Measurements from ENCODE around the gene CD96. TPM values are rescaled to one million over a fixed set of nuclear protein-coding genes. Genes with fewer than 3 reads are reported as not detected.

The CD96 gene
- total and polyA plus RNA-seq, 2 experiments from 2014 or later = 0.91 TPM; not detected in 1

DNA sequence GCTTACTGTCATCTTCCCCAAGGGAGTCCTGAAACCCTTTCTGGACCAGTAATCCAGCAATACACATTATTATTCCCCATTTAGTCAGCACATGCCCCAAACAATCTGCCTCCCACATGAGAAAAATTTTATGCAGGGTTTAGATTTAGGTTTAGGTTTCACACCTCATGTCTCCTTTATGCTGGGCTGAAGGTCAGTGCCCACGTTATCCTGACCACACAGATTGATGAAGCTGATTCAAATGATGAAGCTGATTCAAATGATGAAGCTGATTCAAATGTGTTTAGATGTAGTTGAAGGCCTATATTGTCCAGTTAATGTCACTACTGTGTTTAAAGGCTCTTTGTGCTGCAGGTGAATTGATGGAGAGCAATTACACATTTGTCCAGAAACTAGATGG is 71.3 kb downstream of the CD96 start (continued):
- TF ChIP-seq, protein P1, sequence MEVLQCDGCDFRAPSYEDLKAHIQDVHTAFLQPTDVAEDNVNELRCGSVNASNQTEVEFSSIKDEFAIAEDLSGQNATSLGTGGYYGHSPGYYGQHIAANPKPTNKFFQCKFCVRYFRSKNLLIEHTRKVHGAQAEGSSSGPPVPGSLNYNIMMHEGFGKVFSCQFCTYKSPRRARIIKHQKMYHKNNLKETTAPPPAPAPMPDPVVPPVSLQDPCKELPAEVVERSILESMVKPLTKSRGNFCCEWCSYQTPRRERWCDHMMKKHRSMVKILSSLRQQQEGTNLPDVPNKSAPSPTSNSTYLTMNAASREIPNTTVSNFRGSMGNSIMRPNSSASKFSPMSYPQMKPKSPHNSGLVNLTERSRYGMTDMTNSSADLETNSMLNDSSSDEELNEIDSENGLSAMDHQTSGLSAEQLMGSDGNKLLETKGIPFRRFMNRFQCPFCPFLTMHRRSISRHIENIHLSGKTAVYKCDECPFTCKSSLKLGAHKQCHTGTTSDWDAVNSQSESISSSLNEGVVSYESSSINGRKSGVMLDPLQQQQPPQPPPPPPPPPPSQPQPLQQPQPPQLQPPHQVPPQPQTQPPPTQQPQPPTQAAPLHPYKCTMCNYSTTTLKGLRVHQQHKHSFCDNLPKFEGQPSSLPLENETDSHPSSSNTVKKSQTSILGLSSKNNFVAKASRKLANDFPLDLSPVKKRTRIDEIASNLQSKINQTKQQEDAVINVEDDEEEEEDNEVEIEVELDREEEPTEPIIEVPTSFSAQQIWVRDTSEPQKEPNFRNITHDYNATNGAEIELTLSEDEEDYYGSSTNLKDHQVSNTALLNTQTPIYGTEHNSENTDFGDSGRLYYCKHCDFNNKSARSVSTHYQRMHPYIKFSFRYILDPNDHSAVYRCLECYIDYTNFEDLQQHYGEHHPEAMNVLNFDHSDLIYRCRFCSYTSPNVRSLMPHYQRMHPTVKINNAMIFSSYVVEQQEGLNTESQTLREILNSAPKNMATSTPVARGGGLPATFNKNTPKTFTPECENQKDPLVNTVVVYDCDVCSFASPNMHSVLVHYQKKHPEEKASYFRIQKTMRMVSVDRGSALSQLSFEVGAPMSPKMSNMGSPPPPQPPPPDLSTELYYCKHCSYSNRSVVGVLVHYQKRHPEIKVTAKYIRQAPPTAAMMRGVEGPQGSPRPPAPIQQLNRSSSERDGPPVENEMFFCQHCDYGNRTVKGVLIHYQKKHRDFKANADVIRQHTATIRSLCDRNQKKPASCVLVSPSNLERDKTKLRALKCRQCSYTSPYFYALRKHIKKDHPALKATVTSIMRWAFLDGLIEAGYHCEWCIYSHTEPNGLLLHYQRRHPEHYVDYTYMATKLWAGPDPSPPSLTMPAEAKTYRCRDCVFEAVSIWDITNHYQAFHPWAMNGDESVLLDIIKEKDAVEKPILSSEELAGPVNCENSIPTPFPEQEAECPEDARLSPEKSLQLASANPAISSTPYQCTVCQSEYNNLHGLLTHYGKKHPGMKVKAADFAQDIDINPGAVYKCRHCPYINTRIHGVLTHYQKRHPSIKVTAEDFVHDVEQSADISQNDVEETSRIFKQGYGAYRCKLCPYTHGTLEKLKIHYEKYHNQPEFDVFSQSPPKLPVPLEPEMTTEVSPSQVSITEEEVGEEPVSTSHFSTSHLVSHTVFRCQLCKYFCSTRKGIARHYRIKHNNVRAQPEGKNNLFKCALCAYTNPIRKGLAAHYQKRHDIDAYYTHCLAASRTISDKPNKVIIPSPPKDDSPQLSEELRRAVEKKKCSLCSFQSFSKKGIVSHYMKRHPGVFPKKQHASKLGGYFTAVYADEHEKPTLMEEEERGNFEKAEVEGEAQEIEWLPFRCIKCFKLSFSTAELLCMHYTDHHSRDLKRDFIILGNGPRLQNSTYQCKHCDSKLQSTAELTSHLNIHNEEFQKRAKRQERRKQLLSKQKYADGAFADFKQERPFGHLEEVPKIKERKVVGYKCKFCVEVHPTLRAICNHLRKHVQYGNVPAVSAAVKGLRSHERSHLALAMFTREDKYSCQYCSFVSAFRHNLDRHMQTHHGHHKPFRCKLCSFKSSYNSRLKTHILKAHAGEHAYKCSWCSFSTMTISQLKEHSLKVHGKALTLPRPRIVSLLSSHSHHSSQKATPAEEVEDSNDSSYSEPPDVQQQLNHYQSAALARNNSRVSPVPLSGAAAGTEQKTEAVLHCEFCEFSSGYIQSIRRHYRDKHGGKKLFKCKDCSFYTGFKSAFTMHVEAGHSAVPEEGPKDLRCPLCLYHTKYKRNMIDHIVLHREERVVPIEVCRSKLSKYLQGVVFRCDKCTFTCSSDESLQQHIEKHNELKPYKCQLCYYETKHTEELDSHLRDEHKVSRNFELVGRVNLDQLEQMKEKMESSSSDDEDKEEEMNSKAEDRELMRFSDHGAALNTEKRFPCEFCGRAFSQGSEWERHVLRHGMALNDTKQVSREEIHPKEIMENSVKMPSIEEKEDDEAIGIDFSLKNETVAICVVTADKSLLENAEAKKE (CRISPR knock-in tag; IDR thresholded peaks at IDR 0.05) = no peak
- TF ChIP-seq, protein P2, sequence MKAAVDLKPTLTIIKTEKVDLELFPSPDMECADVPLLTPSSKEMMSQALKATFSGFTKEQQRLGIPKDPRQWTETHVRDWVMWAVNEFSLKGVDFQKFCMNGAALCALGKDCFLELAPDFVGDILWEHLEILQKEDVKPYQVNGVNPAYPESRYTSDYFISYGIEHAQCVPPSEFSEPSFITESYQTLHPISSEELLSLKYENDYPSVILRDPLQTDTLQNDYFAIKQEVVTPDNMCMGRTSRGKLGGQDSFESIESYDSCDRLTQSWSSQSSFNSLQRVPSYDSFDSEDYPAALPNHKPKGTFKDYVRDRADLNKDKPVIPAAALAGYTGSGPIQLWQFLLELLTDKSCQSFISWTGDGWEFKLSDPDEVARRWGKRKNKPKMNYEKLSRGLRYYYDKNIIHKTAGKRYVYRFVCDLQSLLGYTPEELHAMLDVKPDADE (IDR thresholded peaks at IDR 0.05) = no peak
- TF ChIP-seq, protein P3, sequence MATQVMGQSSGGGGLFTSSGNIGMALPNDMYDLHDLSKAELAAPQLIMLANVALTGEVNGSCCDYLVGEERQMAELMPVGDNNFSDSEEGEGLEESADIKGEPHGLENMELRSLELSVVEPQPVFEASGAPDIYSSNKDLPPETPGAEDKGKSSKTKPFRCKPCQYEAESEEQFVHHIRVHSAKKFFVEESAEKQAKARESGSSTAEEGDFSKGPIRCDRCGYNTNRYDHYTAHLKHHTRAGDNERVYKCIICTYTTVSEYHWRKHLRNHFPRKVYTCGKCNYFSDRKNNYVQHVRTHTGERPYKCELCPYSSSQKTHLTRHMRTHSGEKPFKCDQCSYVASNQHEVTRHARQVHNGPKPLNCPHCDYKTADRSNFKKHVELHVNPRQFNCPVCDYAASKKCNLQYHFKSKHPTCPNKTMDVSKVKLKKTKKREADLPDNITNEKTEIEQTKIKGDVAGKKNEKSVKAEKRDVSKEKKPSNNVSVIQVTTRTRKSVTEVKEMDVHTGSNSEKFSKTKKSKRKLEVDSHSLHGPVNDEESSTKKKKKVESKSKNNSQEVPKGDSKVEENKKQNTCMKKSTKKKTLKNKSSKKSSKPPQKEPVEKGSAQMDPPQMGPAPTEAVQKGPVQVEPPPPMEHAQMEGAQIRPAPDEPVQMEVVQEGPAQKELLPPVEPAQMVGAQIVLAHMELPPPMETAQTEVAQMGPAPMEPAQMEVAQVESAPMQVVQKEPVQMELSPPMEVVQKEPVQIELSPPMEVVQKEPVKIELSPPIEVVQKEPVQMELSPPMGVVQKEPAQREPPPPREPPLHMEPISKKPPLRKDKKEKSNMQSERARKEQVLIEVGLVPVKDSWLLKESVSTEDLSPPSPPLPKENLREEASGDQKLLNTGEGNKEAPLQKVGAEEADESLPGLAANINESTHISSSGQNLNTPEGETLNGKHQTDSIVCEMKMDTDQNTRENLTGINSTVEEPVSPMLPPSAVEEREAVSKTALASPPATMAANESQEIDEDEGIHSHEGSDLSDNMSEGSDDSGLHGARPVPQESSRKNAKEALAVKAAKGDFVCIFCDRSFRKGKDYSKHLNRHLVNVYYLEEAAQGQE (IDR thresholded peaks at IDR 0.05; ENCODE audit: unreplicated experiment) = no peak
- TF ChIP-seq JUNB (IDR thresholded peaks at IDR 0.05; ENCODE audit: unreplicated experiment) = no peak

DNA sequence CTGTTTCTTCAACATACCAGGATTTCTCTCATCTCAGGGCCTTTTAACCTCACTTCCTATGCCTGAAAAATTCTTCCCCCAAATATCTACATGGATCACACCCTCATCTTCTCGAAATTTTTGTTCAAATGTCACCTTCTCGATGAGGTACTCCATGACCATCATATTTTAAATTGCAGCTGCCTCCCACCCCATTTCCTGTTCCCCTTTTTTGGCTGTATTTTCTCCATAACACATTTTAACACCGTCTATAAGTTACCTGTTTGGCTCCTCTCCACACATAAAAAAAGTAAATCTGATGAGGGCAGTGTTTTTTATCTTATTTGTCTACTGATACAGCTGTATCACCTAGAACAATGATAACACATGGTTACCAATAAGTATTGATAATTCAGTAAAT is 73.9 kb downstream of the CD96 start:
- no peaks in the 10 kb centered on the region for H3F3A ChIP-seq (replicated peaks; ENCODE audit: low read depth)
- Mint-ChIP-seq H3K27ac (no peak overlapping the region), H3K9me3 (peaks cover 23% of the 10 kb centered on the region), H3K36me3 (ENCODE audit: low read depth) (peaks cover 10% of the 10 kb centered on the region), H3K27me3 (ENCODE audit: insufficient read depth, low read depth, poor library complexity) (peaks cover 1% of the 10 kb centered on the region), H3K4me3 (no peak overlapping the region), H3K4me1 (no peaks in the 10 kb centered on the region)
- H3K4me3 ChIP-seq = no peak overlapping the region
- no peak overlapping the region for H3K4me2 ChIP-seq
- H2AFZ ChIP-seq = no peak overlapping the region
- no peaks in the 10 kb centered on the region for H3K9me2 ChIP-seq (ENCODE audit: insufficient read depth)
- ATAC-seq = no peak
- H3K4me1 ChIP-seq (ENCODE audit: insufficient read depth) = no peaks in the 10 kb centered on the region
- peaks cover 6% of the 10 kb centered on the region; the same call in 1 of the 2 replicates for H3K36me3 ChIP-seq (ENCODE audit: insufficient read depth)
- H3K79me2 ChIP-seq (replicated peaks; ENCODE audit: insufficient read depth) = no peaks in the 10 kb centered on the region
- no peak overlapping the region for H3K27ac ChIP-seq (ENCODE audit: low read depth)
- H3K27me3 ChIP-seq (ENCODE audit: insufficient read depth) = no peaks in the 10 kb centered on the region
- H4K20me1 ChIP-seq (replicated peaks; ENCODE audit: insufficient read depth) = no peaks in the 10 kb centered on the region
- DNase-seq (ENCODE audit: low spot score) = no peak
- TF ChIP-seq ZNF331 (CRISPR knock-in tag; IDR thresholded peaks at IDR 0.05; ENCODE audit: low read depth) = no peak
- TF ChIP-seq POLR2AphosphoS5 (IDR thresholded peaks at IDR 0.05; ENCODE audit: low read depth) = no peak
- TF ChIP-seq, protein P3 (IDR thresholded peaks at IDR 0.05; ENCODE audit: unreplicated experiment) = no peak
- no peak for TF ChIP-seq CREB1 (CRISPR knock-in tag; IDR thresholded peaks at IDR 0.05; ENCODE audit: low read depth)

Measured in GM23338 (cell line).